ENCODE measurements around the gene NEUROG1.

NEUROG1 gene

DNA sequence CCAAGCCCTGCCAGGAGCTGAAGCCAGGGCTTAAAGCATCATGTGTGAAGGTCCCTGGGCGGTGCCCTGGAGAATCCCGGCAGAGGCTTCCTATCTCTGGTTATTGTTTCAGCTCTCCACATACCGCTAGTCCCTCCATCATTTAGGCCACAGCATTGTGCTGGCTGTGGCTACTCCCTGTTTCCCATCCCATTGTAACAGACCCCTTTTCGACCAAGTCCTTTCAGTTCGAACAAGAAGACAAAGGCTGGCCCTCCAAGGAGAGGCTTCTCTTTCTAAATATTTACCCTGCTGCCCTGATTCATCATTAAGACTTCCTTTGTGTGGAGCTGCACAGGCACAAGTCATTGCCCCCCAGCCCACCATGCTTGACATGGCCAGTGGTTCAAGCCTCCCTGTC, 41.6 kb downstream of the NEUROG1 start:
- Histone ChIP-seq H2BK120ac (ENCODE audit: low read depth, low read length) (no peak overlapping the region), H3K4me3 (ENCODE audit: insufficient read depth in 1 of 2, low read depth in 1 of 2, low read length in 2 of 2) (no peak overlapping the region), H3K27ac (ENCODE audit: low read length, poor library complexity, severe bottlenecking) (no peak overlapping the region), H2BK15ac (ENCODE audit: low read depth, poor library complexity, severe bottlenecking) (no peak overlapping the region), H3K4me1 (ENCODE audit: control insufficient read depth, insufficient read depth, low read depth, low read length) (peaks cover 23% of the 10 kb centered on the region), H3K79me1 (replicated peaks; ENCODE audit: low read length, poor library complexity, severe bottlenecking) (no peaks in the 10 kb centered on the region), H2BK5ac (ENCODE audit: low read depth, low read length, poor library complexity, severe bottlenecking) (no peak overlapping the region), H4K8ac (ENCODE audit: low read length) (no peak overlapping the region), H3K9me3 (ENCODE audit: control insufficient read depth, low read length) (no peaks in the 10 kb centered on the region), H3K4me2 (ENCODE audit: low read length, poor library complexity, severe bottlenecking) (no peak overlapping the region), H2AK5ac (ENCODE audit: low read length, severe bottlenecking) (no peak overlapping the region), H3K27me3 (ENCODE audit: control insufficient read depth in 1 of 2, insufficient read depth in 1 of 2, low read length in 2 of 2) (peaks cover 33 to 93% of the 10 kb centered on the region in 2 experiments), H2AFZ (ENCODE audit: low read depth, low read length) (no peak overlapping the region), H2BK12ac (ENCODE audit: low read length in 2 of 2) (no peak overlapping the region), H3K36me3 (ENCODE audit: control insufficient read depth in 1 of 2, insufficient read depth in 2 of 2, low read depth in 1 of 2, low read length in 2 of 2) (no peaks in the 10 kb centered on the region), H3K23ac (ENCODE audit: low read length in 2 of 2) (no peak overlapping the region), H3K18ac (ENCODE audit: low read depth in 1 of 2, low read length in 2 of 2) (no peak overlapping the region), H3K9ac (ENCODE audit: low read length) (peak overlapping the region; percentile 63), H3K14ac (ENCODE audit: low read length in 2 of 2) (no peak overlapping the region), H3K4ac (ENCODE audit: low read depth in 1 of 2, low read length in 2 of 2) (no peak overlapping the region), H4K91ac (ENCODE audit: low read length) (no peak overlapping the region)
- DNase-seq, result no peak
- 85% methylated on average over 5 of the region's 5 CpGs for WGBS

GRCh38 chr5:135493406-135494180, 42.2 kb downstream of the NEUROG1 start:
- peaks cover 28% of the 10 kb centered on the region for H3K4me1 ChIP-seq (ENCODE audit: control insufficient read depth, insufficient read depth, low read depth, low read length)
- no peak overlapping the region for H2BK12ac ChIP-seq (ENCODE audit: low read length in 2 of 2)
- peaks cover 33 to 93% of the 10 kb centered on the region in 2 experiments for H3K27me3 ChIP-seq (ENCODE audit: control insufficient read depth in 1 of 2, insufficient read depth in 1 of 2, low read length in 2 of 2)
- no peaks in the 10 kb centered on the region for H3K79me1 ChIP-seq (replicated peaks; ENCODE audit: low read length, poor library complexity, severe bottlenecking)
- H3K4me2 ChIP-seq (ENCODE audit: low read length, poor library complexity, severe bottlenecking), result no peak overlapping the region
- H3K36me3 ChIP-seq (ENCODE audit: control insufficient read depth in 1 of 2, insufficient read depth in 2 of 2, low read depth in 1 of 2, low read length in 2 of 2), result no peaks in the 10 kb centered on the region
- H3K4ac ChIP-seq (ENCODE audit: low read depth in 1 of 2, low read length in 2 of 2), result peak overlapping the region in 1 of 2 experiments; percentile 18
- H2BK15ac ChIP-seq (ENCODE audit: low read depth, poor library complexity, severe bottlenecking), result no peak overlapping the region
- H3K14ac ChIP-seq (ENCODE audit: low read length in 2 of 2), result no peak overlapping the region
- no peak overlapping the region for H3K23ac ChIP-seq (ENCODE audit: low read length in 2 of 2)
- H2BK120ac ChIP-seq (ENCODE audit: low read depth, low read length), result no peak overlapping the region
- DNase-seq, result peak; percentile 16
- WGBS, result 64% methylated on average over 8 of the region's 8 CpGs
- H3K18ac ChIP-seq (ENCODE audit: low read depth in 1 of 2, low read length in 2 of 2), result no peak overlapping the region
- peak overlapping the region; percentile 63 for H3K9ac ChIP-seq (ENCODE audit: low read length)
- H2BK5ac ChIP-seq (ENCODE audit: low read depth, low read length, poor library complexity, severe bottlenecking), result no peak overlapping the region
- H4K8ac ChIP-seq (ENCODE audit: low read length), result no peak overlapping the region
- H3K4me3 ChIP-seq (ENCODE audit: insufficient read depth in 1 of 2, low read depth in 1 of 2, low read length in 2 of 2), result no peak overlapping the region
- no peak overlapping the region for H2AFZ ChIP-seq (ENCODE audit: low read depth, low read length)
- H3K9me3 ChIP-seq (ENCODE audit: control insufficient read depth, low read length), result no peaks in the 10 kb centered on the region
- H2AK5ac ChIP-seq (ENCODE audit: low read length, severe bottlenecking), result no peak overlapping the region
- no peak overlapping the region for H3K27ac ChIP-seq (ENCODE audit: low read length, poor library complexity, severe bottlenecking)
- no peak overlapping the region for H4K91ac ChIP-seq (ENCODE audit: low read length)

DNA sequence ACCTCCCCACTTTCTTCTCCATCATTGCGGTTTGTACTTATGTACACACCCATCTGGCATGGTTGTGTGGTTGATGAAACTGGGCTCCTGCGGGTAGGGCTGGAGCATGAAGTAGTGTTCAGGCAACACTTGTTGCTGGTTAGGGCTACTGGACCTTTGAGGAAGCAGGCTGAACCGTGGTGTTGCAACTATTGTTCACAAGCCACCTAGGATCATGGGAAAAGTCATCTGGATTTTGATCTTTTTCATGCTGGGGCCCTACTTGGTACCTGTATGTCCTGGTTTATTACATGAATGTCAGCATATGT, 43.5 kb downstream of the NEUROG1 start:
- Histone ChIP-seq H2BK15ac (ENCODE audit: low read depth, poor library complexity, severe bottlenecking) (no peak overlapping the region), H3K4me1 (ENCODE audit: control insufficient read depth, insufficient read depth, low read depth, low read length) (peaks cover 32% of the 10 kb centered on the region), H2AFZ (ENCODE audit: low read depth, low read length) (no peak overlapping the region), H2BK120ac (ENCODE audit: low read depth, low read length) (no peak overlapping the region), H4K8ac (ENCODE audit: low read length) (no peak overlapping the region), H3K4me2 (ENCODE audit: low read length, poor library complexity, severe bottlenecking) (no peak overlapping the region), H4K91ac (ENCODE audit: low read length) (no peak overlapping the region), H3K4ac (ENCODE audit: low read depth in 1 of 2, low read length in 2 of 2) (no peak overlapping the region), H3K4me3 (ENCODE audit: insufficient read depth in 1 of 2, low read depth in 1 of 2, low read length in 2 of 2) (no peak overlapping the region), H3K27ac (ENCODE audit: low read length, poor library complexity, severe bottlenecking) (no peak overlapping the region), H3K9me3 (ENCODE audit: control insufficient read depth, low read length) (no peaks in the 10 kb centered on the region), H3K14ac (ENCODE audit: low read length in 2 of 2) (no peak overlapping the region), H2AK5ac (ENCODE audit: low read length, severe bottlenecking) (no peak overlapping the region), H2BK12ac (ENCODE audit: low read length in 2 of 2) (no peak overlapping the region), H3K23ac (ENCODE audit: low read length in 2 of 2) (no peak overlapping the region), H3K79me1 (replicated peaks; ENCODE audit: low read length, poor library complexity, severe bottlenecking) (no peaks in the 10 kb centered on the region), H3K36me3 (ENCODE audit: control insufficient read depth in 1 of 2, insufficient read depth in 2 of 2, low read depth in 1 of 2, low read length in 2 of 2) (no peaks in the 10 kb centered on the region), H3K27me3 (ENCODE audit: control insufficient read depth in 1 of 2, insufficient read depth in 1 of 2, low read length in 2 of 2) (peaks cover 43 to 93% of the 10 kb centered on the region in 2 experiments), H2BK5ac (ENCODE audit: low read depth, low read length, poor library complexity, severe bottlenecking) (no peak overlapping the region), H3K9ac (ENCODE audit: low read length) (no peak overlapping the region), H3K18ac (ENCODE audit: low read depth in 1 of 2, low read length in 2 of 2) (no peak overlapping the region)
- WGBS, result 32% methylated on average over 3 of the region's 3 CpGs
- no peak for DNase-seq

DNA sequence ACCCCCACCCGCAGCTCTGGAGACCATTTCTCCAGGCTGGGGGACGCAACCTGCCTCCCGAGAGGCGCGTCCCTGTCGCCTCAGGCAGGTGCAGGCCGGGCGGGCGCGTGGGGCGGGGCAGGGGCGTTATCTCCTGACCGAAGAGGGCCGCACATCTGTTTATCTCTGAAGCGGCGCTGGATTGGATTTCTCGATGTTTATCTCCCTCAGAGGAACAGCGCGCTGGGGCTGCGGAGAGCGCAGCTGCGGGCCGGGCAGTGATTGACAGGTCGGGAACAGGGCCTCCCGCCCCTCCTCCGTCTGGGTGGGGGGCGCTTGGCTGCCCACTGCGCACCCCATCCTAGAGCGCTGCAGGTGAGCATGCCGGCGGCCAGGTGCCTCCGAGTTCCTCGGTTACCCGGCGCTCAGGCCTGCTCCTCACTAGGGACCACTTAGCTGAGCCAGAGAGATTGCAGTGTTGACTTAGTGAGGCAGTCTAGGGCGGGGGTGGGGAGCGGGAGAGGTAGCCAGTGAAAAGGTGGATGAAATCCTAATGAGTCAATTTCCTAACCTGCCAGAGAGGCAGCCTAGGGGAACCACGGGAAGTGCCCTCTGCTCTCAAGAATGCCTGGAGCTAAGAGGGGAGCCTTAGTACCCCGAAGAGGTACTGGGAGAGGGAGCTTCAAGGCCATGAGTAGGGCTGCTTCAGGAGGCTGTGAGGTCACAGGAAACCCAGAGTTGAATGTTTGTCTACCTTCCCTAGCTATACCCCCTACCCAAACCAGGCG, 44.0 kb downstream of the NEUROG1 start:
- no peaks in the 10 kb centered on the region for H3K9me3 ChIP-seq (ENCODE audit: control insufficient read depth, low read length)
- H3K4me3 ChIP-seq (ENCODE audit: insufficient read depth in 1 of 2, low read depth in 1 of 2, low read length in 2 of 2), result peak overlapping the region in 1 of 2 experiments; percentile 21
- H3K4me1 ChIP-seq (ENCODE audit: control insufficient read depth, insufficient read depth, low read depth, low read length), result peaks cover 32% of the 10 kb centered on the region
- H4K91ac ChIP-seq (ENCODE audit: low read length), result no peak overlapping the region
- H3K18ac ChIP-seq (ENCODE audit: low read depth in 1 of 2, low read length in 2 of 2), result no peak overlapping the region
- no peak overlapping the region for H3K14ac ChIP-seq (ENCODE audit: low read length in 2 of 2)
- H2BK5ac ChIP-seq (ENCODE audit: low read depth, low read length, poor library complexity, severe bottlenecking), result no peak overlapping the region
- no peak overlapping the region for H2BK15ac ChIP-seq (ENCODE audit: low read depth, poor library complexity, severe bottlenecking)
- no peak overlapping the region for H3K4me2 ChIP-seq (ENCODE audit: low read length, poor library complexity, severe bottlenecking)
- H2AK5ac ChIP-seq (ENCODE audit: low read length, severe bottlenecking), result no peak overlapping the region
- no peak overlapping the region for H3K23ac ChIP-seq (ENCODE audit: low read length in 2 of 2)
- H3K27me3 ChIP-seq (ENCODE audit: control insufficient read depth in 1 of 2, insufficient read depth in 1 of 2, low read length in 2 of 2), result peaks cover 49 to 93% of the 10 kb centered on the region in 2 experiments
- no peaks in the 10 kb centered on the region for H3K79me1 ChIP-seq (replicated peaks; ENCODE audit: low read length, poor library complexity, severe bottlenecking)
- no peak overlapping the region for H3K9ac ChIP-seq (ENCODE audit: low read length)
- no peak overlapping the region for H2BK120ac ChIP-seq (ENCODE audit: low read depth, low read length)
- H2AFZ ChIP-seq (ENCODE audit: low read depth, low read length), result no peak overlapping the region
- no peak overlapping the region for H3K27ac ChIP-seq (ENCODE audit: low read length, poor library complexity, severe bottlenecking)
- no peaks in the 10 kb centered on the region for H3K36me3 ChIP-seq (ENCODE audit: control insufficient read depth in 1 of 2, insufficient read depth in 2 of 2, low read depth in 1 of 2, low read length in 2 of 2)
- DNase-seq, result no peak
- no peak overlapping the region for H3K4ac ChIP-seq (ENCODE audit: low read depth in 1 of 2, low read length in 2 of 2)
- no peak overlapping the region for H2BK12ac ChIP-seq (ENCODE audit: low read length in 2 of 2)
- WGBS, result 1% methylated on average over 37 of the region's 40 CpGs
- H4K8ac ChIP-seq (ENCODE audit: low read length), result no peak overlapping the region

Data from mesenchymal stem cell (in vitro differentiated cells and primary cell).